ENCODE data around the gene KCNQ1.

The KCNQ1 gene

DNA sequence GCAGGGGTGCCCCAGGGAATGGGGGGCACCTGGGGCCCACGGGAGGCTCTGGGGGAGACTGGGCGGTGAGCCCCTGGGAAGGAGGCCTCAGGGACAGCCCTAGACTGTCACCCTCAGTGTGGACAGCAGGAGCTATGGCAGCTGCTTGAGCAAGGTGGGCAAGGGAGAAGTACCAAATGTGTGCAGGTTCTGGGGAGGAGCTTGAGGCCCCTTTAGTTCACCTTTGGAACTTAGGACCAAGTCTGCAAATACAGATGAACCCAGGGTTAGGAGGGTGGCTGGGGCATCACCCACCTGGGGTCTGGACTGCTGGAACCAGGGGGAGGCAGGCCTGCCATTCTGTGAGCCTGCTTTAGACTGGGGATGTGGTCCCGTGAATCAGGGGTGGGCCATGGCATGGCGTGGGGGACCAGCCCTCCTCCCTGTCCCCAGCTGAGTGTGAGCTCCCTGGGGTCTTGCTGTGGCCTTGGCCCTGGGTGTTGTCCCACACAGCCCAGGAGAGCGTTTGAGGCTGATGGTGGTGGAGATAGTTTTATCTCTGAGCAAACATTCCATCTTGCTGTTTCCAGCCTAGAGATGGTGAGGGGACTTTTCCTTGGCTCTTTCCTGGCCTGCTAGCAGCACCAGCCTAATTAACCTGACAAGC lies 122.3 kb downstream of the KCNQ1 start:
- no peak for DNase-seq (ENCODE audit: low spot score)

DNA sequence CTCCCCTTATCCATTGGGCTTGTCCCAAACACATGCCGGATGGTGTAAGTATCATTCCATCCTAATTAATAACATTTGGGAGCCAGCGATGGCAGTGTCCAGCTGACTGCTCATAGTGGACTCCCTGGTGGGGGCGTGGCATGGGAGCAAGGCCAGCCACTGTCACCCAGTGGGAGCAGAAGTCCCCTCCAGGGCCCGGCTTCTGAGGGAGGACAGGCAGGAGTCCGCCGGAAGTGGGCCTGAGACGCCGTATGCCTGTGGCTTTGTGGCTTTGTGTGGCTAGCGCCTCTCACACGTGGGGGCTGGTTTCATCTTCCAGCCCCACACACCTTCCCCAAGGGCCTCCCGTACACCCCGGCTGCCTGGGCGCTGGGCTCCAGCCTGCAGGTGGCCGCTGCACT lies 124.5 kb downstream of the KCNQ1 start:
- no peak for DNase-seq (ENCODE audit: low spot score)

DNA sequence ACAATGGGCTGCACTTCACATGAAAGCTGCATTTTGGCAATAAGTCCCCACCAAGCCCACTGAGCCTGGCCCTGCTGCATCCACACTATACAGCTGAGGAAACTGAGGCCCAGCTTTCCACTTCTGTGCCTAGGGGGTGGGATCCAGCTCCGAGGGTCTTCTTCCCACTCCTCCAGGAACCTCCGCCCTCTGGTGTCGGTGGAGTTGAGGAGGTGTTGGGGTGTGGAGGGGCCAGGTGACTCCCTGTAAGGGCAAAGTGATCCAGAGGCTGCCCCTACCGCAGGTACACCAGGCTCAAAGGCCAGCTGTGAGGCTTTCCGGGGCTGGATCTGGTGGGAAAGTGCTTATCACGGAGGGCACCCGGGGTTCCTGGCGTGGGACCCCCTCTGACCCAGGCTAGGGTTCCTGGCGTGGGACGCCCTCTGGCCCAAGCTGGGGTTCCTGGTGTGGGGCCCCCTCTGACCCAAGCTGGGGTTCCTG lies 125.0 kb downstream of the KCNQ1 start:
- DNase-seq (ENCODE audit: low spot score): no peak

- no peak for DNase-seq (ENCODE audit: low spot score)
These were observed 125.5 kb downstream of the KCNQ1 start for GRCh38 chr11:2570211-2570811.

GRCh38 chr11:2570841-2571597 lies 126.2 kb downstream of the KCNQ1 start:
- no peak for DNase-seq (ENCODE audit: low spot score)

DNA sequence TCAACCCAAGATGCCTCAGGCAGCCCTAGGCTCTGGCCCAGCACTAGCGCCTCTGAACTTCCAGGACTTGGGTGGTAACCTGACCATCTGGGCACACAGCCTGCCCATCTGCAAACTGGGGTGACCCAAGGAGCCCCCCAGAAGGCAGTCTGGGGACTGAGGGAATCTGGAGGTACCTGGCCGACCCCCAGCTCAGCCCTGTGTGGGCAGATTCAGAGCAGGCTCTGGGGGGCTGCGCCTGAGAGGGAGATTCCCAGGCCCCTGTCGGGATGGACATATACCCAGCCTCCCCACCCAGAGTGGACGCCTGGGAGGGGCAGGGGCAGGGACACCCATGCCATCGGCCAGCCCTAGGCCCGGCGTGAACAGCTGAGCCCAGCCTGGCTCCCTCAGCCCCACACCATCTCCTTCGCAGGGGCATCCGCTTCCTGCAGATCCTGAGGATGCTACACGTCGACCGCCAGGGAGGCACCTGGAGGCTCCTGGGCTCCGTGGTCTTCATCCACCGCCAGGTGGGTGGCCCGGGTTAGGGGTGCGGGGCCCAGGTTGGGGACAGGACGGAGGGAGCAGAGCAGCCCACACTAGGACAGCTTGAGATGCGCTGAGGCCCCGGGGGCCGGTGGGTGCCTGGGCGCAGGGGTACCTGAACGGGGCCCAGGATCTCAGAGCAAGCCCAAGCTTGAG lies 126.9 kb downstream of the KCNQ1 start:
- no peak for DNase-seq (ENCODE audit: low spot score)

- no peak for DNase-seq (ENCODE audit: low spot score)
These were observed 127.9 kb downstream of the KCNQ1 start for GRCh38 chr11:2572491-2573239.

DNA sequence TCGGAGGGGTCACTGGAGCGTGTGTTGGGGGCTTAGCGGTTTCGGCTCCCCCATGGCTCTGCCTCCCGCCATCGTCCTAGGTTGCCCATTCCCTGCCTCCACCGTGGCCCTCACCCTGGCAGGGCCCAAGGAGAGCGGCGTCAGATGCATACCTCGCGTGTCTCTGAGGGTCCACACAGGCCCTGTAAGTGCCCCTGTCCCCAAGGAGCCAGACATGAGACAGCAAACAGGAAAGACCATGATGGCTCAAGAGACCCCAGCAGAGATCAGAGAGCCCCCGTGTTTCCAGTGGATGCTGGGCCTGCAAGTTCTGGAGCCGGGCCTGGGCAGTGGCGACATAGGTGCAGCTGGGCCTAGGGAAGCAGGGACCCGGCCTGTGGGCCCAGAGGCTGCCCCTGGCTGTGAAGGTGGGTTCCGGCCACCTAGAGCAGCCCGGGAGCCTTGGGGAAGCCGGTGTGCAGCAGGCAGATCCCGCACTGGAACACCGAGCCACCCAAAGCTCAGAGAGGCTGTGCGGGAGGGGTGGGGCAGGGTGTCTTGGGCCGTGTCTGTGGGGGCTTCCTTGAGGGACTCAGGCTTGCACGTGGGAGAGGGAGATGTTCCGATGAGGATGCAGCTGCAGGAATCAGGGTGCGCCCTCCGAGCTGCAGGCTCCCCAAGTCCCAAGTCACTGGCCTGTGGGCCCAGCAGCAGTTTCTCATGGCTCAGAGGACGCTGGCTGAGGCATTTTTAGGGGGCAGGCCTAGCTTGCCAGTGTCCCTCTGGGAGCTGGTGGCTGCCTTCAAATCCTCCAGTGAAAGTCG lies 128.6 kb downstream of the KCNQ1 start:
- no peak for DNase-seq (ENCODE audit: low spot score)

- DNase-seq (ENCODE audit: low spot score): no peak
These were observed 129.3 kb downstream of the KCNQ1 start for GRCh38 chr11:2574043-2574552.

- DNase-seq (ENCODE audit: low spot score): no peak
These were observed 130.0 kb downstream of the KCNQ1 start for GRCh38 chr11:2574553-2575535.

GRCh38 chr11:2575591-2576051 lies 130.8 kb downstream of the KCNQ1 start:
- no peak for DNase-seq (ENCODE audit: low spot score)

DNA sequence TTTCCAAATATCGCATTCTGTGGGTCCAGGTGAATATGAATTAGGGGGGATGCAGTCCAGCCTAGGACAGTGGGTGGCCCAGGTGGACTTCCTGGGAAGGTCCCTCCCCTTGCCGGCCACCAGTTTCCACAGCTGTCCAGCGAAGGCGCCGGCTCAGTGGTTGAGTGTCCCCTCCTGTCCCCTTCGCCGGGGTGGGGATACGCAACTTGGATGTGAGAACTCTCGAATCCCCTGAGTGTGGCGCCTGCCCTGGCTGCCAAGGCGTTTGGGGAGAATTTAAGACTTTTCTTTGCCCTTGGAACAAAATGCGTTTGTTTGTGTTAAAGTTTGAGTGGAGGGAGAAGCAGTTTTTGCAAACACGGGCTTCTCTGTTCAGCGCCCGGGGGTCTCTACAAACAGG lies 131.3 kb downstream of the KCNQ1 start:
- no peak for DNase-seq (ENCODE audit: low spot score)

- DNase-seq (ENCODE audit: low spot score): no peak
These were observed 131.7 kb downstream of the KCNQ1 start for GRCh38 chr11:2576549-2576948.

DNA sequence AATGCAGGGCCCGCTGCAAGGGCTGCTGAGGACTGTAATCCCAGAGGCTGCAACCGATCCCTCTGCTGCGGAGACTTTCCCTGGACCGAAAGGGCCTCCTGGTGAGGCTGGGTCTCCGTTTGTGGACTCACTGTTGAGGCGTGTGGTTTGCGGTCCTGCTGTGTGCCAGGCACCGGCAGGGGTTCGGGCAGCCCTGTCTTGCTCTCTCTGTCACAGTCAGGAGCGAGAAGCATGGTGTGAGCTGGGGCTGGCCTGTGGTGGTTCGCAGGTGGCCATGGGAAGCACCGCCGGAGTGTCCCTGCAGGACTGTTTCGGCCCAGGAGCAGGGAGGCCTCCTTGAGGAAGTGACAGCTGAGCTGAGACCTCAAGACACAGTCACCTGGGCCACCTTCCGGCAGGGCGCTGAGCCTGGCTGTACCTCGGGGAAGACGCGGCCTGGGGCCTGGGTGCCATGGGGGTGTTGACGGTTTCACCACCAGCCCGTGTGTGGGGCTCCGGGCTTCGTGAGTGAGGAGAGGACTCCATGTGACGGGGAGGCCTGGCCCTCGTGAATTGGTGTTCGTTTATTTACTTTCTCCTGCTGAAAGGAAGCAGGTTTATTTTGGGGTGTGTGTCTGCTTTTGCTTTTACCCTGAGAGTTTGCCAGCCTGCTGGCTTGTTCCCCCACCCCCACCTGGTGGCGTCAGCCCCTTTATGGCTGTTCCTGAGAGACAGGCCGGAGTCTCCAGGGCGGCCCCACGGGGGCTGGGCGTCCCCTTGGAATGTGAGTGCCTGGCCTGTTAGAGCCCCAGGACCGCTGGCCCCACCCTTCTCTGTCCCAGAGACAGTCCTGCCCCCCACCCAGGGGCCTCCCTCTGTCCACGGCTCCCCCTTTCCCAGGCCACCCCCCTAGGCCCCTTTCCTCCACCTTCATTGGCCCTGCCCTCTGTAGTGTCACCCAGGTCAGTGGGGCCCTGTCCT lies 132.5 kb downstream of the KCNQ1 start:
- no peak for DNase-seq (ENCODE audit: low spot score)

GRCh38 chr11:2577991-2578928 lies 133.5 kb downstream of the KCNQ1 start:
- no peak for DNase-seq (ENCODE audit: low spot score)

- DNase-seq (ENCODE audit: low spot score): no peak
These were observed 134.1 kb downstream of the KCNQ1 start for GRCh38 chr11:2578929-2579270.

DNA sequence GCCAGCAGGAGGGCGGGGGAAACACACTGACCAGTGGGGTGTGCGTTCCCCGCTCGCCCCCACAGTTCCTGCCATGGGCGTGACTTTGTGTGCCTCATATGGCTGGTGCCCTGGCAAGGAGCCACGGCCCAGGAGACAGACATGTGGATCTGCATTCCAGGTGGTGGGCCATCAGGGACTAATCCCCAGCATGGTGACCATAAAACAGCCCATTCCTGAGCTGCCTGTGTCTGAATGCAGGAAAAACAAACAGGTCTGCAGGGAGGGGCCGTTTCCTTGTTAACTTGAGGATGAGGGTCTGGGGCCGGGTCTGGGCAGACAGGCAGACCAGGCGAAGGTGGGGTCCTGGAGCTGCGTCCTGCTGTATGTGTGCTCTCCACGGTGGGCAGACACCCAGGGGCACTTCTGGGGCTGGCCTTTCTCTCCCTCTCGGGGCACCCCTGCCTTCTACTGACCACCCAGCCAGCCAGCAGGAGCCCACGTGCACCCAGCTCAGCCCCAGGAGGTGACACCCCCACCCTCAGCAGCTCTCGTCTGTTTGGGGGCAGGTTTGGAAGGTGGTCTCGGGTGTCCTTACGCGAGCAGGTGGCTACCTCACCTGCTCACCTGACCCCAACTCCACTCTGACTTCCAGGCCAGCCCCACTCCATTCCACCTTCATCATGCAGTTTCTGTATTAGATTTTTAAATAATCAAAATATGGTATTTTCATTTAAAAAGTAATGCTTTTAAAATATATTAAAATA lies 134.7 kb downstream of the KCNQ1 start:
- no peak for DNase-seq (ENCODE audit: low spot score)
